Activated T-cell treated with anti-CD3 and anti-CD28 coated beads, Interleukin-2, amount 50 U/mL, for 48 hours (primary cell): ENCODE measurements around the gene RGL1.

ENCODE experiments used
- DNase-seq, 2 experiments: peaks; one replicate each; pipeline ENCODE4 v3.0.0-alpha.2; 2020

The RGL1 gene

DNA sequence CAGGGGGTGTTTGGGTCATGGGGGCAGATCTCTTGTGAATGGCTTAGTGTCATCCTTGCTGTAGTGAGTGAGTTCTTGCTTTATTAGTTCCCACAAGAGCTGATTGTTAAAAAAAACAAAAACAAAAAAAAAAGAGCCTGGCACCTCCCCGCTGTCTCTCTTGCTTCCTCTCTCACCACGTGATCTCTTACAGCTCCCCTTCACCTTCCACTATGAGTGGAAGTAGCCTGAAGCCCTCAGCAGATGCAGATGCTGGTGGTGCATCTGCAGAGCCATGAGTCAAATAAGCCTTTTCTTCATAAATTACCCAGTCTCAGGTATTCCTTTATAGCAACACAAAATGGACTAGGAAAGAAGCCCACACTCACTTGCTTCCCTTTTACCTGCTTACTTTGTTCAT lies 17.2 kb upstream of the RGL1 start:
- no peak for DNase-seq

- DNase-seq = no peak
These were observed 13.6 kb upstream of the RGL1 start for GRCh38 chr1:183791319-183791718.

GRCh38 chr1:183792300-183792699 lies 12.6 kb upstream of the RGL1 start:
- DNase-seq = no peak

GRCh38 chr1:183794088-183794487 lies 10.8 kb upstream of the RGL1 start:
- no peak for DNase-seq

- no peak for DNase-seq
These were observed 4.5 kb upstream of the RGL1 start for GRCh38 chr1:183800449-183800848.

DNA sequence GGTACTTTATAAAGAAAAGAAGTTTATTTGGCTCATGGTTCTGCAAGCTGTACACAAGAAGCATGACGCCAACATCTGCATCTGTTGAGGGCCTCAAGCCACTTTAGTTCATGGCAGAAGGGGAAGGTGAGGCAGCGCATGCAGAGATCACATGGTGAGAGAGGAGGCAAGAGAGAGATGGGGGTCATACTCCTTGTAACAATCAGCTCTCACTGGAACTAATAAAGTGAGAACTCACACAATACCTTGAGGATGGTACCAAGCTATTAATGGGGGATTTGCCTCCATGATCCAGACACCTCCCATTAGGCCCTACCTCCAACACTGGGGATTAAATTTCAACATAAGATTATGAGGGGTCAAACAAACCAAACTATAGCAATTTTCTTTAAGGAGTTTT lies 3.3 kb upstream of the RGL1 start:
- no peak for DNase-seq

GRCh38 chr1:183804387-183804786 lies 533 bp upstream of the RGL1 start:
- DNase-seq = no peak

DNA sequence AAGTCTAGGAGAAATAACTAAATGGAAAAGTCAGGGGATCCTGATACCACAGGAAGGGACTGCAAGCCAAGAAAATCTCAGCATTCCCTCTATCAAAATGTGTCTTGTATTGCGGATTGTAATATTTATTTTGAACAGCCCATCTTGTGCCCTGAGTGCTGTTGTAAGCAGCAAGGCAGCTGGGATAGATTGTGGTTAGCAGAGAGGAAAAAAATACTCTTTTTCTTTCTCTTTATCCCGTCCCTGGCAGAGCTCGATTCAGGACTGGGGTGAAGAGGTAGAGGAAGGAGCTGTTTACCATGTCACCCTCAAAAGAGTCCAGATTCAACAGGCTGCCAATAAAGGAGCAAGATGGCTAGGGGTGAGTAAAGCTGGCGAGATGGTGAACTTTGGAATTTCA lies 1.2 kb downstream of the RGL1 start:
- DNase-seq = no peak

DNA sequence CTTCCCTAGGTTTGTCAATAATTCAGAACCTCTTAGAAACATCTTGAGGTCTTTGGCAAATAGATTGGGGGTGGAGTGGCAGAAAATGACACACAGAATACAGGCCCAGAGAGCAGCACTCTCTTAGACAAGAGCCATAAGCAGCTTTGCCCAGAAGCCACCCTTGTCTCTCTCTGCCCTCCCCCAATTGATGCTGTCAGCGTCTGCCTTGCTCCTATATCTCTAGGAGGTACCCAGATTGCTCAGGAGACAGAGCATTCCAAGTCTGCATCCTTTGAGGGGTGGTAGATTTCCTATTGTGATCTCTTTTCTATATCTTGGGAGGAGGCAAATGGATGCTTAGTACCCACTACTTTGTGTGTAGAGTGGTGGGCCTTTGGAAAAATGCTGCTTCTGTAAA lies 1.8 kb downstream of the RGL1 start:
- DNase-seq = no peak

DNA sequence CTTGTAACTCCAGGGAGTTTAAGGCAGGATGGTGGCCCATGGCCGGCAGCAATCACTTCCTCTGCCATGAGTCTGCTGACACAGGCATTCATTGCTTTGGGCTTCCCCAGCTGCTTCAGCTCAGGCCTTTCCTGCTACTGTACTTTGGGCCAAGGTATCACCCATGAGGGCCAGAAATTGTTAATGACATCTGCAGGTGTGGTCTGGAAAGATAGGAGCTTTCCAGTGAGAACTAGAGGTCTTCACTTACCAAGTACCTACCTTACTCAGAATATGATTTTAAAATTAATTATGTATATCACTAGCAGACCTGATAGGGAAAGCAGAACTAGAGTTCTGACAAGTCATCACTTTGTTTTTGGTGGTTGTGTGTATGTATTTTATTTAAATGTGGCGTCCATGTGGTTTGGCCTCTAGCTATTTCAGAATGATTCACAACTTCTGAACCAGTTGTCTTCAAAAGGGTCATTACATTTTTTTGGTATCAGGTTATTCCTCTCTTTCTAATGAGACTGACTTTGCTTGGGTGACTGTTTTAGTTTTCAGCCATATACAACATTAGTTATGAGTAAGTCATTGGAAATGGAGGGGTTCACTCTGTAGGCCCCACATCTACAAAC lies 2.7 kb downstream of the RGL1 start:
- no peak for DNase-seq

- no peak for DNase-seq
These were observed 3.5 kb downstream of the RGL1 start for GRCh38 chr1:183808296-183809027.

GRCh38 chr1:183810121-183810520 lies 5.2 kb downstream of the RGL1 start:
- no peak for DNase-seq

GRCh38 chr1:183810756-183811544 lies 6.0 kb downstream of the RGL1 start:
- DNase-seq = no peak

- DNase-seq = no peak
These were observed 7.2 kb downstream of the RGL1 start for GRCh38 chr1:183812128-183812527.

GRCh38 chr1:183812686-183813569 lies 8.0 kb downstream of the RGL1 start:
- no peak for DNase-seq

GRCh38 chr1:183814121-183814681 lies 9.3 kb downstream of the RGL1 start:
- no peak for DNase-seq

DNA sequence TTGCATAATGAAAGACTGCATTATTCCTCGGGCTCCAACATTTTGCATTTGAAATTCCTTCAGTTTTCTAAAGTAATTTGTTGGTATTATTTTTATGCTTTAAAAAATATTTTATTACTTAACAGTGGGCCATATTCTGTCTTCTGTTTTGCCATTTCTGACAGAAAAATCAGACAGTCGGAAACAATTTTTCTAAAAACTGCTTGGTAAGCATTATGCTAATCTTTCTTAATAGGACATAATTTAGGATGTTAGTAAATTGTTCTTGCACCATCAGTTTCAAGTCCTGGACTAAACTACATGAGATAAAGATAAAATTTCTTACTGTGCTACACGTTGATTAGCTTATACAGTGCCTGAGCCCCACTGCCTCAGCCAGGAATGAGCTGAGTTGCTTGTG lies 11.2 kb downstream of the RGL1 start:
- no peak for DNase-seq

DNA sequence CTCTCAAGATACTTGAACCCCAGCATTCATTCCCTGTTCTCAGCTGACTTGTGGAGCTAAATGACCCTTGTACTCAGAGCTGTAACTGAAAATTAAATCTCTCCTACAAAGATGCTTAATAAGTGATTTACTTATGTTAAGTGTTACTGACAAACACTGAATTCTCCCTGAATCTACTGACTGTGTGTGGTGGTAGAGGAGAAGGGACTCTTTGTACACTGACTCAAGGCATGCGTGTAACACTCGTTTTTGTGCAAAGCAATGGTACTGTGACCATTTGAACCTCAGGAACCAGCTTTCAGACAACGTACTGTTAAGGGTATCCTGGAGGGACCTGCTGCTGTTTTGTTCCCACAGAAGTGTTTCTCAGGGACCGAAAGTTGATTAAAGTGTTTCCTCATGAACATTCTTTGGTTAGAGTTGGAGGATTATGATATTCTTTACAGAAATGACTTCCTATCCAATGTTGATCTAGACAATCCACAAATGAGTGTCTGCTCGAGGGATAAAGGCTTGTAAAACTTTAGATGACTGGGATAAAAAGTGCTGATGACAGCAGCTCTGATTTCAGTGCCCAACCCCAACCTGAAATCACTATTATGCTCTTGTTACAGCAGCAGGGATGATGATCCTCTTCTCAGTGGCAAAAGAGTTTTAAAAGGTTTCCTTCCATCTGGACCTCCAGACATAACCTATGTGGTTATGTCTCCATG lies 12.8 kb downstream of the RGL1 start:
- no peak for DNase-seq

- no peak for DNase-seq
These were observed 14.1 kb downstream of the RGL1 start for GRCh38 chr1:183819059-183819458.

DNA sequence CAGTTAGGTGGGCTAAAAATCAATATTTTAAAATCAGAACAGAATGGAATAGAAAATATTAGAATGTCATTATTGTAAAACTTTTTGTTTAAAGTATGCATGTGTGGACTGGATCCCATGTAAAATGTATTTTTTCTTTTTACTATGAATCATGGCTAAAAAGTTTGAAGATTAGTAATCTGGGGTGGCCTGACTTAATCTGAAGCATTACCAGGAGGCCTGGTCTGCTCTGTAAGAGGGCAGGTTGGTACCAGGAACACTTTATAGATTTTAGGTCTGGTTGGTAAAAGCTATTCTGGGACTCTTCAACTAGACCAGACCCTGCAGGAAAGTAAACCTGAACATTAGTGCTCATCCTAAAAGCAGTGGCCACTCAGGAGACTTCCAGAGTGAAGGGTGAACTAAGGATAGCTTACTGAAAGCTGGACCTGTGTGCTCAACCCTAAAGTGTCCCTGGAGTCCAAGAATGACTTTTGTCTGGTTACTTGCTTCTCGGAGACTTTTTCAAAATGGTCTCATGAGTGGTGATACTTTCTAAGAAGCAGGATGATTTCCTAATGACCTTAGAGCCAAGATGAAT lies 16.5 kb downstream of the RGL1 start:
- no peak for DNase-seq

DNA sequence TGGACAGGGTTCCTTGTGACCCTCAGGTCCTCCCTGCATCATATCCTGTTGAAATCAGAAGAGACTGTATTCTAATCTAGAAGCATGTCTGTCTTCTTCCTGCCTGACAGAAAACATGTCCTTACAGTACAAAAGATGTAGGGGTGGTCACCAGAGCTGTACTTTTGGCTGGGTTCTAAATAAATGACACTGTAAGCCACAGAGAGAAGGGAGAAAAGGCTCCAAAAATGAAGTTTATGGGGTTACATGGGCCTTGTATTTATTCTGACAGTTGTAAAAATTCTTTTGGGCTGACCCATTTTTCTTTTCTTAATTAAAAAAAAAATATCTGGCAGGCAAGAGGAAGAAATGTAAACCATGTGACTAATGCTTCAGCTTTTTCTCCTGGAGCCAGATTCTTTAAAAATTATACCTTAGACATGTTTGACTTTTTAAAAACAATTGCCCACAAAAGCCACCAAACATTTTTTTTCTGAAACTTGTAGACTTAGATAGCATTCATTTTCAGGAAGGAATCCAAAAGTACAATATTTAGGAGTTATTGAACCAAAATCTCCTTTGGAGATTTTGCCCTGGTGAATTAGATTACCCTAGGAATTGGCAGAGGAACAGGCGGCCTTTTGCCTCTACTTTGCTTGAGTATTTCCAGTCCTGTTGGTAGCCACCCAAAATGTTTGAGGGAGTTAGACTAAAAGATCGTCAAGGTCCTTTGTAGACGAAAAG lies 17.1 kb downstream of the RGL1 start:
- no peak for DNase-seq
